GM21367 (cell line): ENCODE measurements around the gene TAGLN2.

Experiments
- ATAC-seq: cut with Tn5 transposase; IDR thresholded peaks from one replicate; pipeline ENCODE4 v1.9.1; 2021; ENCODE audit not compliant: unreplicated experiment

The TAGLN2 gene

GRCh38 chr1:159877695-159878444 is 47.4 kb downstream of the TAGLN2 start:
- no peak for ATAC-seq

DNA sequence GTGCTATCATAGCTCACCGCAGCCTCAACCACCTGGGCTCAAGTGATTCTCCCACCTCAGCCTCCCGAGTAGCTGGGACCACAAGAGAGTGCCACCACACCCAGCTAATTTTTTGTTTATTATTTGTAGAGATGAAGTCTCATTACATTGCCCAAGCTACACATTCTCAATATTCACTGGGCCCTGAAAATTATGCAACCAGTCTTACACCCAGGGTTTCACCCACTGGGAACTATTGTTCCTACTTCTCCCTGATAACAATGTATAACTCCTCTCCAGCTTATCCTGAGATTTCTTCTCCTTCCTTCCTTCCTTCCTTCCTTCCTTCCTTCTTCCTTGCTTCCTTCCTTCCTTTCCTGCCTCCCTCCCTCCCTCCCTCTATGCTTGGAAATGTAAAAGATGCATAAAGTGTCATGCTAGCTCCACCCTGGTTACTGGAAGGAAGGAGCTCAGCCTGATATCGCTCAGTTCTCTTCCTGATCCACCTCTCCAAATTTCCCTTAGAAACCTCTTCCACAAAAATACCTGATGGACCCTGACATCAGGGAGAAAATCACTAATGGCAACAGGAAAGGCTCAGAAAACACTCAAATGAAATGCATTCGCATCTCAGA is 51.7 kb downstream of the TAGLN2 start:
- no peak for ATAC-seq

DNA sequence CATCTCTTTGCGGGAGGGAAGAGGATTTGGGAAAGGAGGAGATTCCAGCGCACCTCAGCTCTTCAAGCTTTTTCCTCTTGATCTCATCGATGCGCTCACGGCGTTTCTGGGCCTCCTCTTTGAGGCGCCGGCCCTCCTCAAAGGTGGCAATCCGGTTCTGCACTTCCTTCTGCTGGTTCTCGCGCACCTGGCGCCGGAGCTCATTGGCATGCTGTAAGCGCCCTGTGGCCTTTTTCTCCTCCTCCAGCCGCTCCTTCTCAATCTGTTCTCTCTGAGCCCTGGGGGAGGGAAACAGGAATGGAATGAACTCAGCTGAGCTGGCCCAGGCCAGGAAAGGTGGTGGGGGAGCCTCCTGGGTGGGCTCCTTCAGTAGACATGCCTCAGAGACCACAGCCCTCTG is 52.4 kb downstream of the TAGLN2 start:
- no peak for ATAC-seq

GRCh38 chr1:159870704-159871103 is 54.6 kb downstream of the TAGLN2 start:
- no peak for ATAC-seq

DNA sequence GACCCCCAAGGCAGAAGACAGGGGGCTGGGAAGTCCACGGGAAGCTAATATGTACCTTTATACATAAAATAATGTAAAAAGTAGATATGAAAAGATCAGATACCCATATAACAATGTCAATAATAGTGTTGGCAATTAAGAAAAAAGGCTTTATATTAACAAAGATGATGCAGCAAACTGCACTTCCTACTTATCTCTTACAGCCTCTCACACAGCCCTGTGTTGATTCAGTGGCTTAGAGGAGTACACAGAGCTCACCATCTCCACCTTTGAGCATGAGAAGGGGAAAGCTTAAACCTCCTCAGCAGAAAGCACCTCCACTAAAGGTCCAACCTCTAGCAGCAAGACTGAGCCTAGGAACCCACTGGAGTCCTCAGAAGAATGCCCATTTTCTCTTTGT is 55.7 kb downstream of the TAGLN2 start:
- no peak for ATAC-seq

DNA sequence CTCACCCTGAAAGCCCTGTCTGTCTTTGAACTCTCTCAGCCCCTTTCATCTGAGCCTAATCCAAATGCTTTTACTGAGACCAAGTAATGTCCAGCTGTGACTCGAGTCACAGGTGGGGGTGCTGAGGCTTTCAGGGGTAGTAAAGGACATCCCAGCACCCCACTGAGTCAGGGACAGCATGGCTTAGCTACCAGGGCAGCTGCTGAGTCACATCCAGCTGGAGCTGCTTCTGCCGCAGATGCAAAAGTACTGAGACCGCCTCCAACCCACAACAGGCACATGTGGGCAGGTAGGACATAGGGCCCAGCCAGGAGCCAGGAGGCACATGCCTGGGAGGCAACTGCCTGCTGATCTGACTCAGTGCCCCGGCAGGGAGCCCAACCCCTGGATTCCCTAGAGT is 56.1 kb downstream of the TAGLN2 start:
- ATAC-seq = no peak

DNA sequence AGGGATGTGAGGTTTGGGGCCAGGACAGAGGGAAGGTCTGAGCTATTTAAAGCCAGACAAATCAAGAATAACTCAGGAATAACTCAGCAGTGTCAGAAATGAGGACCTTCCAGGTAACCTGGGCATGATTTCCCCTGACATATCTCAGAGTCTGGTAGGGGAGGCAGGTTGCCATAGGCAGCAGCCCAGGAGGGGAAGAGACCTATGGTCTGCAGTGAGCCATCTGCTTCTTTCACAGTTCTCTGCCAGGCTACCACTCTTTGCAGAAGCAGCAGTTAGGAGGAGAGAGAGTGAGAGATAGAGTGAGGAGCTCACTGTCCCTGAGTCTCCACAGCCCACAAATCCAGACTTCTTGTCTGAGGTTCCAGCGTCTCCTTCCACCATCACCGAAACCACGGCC is 56.5 kb downstream of the TAGLN2 start:
- no peak for ATAC-seq
